HG03439 (cell line): Measurements from ENCODE around the gene SH2D6.
"Not testable (repeated sequence)": the region's sequence is repeated elsewhere in the genome, so short reads cannot be mapped to it uniquely, and the experiment has no call there.

ENCODE experiments used
- ATAC-seq: cut with Tn5 transposase; IDR thresholded peaks from one replicate; pipeline ENCODE4 v1.9.1; 2021; ENCODE audit warnings: mild to moderate bottlenecking, moderate library complexity; ENCODE audit not compliant: unreplicated experiment

Gene SH2D6

DNA sequence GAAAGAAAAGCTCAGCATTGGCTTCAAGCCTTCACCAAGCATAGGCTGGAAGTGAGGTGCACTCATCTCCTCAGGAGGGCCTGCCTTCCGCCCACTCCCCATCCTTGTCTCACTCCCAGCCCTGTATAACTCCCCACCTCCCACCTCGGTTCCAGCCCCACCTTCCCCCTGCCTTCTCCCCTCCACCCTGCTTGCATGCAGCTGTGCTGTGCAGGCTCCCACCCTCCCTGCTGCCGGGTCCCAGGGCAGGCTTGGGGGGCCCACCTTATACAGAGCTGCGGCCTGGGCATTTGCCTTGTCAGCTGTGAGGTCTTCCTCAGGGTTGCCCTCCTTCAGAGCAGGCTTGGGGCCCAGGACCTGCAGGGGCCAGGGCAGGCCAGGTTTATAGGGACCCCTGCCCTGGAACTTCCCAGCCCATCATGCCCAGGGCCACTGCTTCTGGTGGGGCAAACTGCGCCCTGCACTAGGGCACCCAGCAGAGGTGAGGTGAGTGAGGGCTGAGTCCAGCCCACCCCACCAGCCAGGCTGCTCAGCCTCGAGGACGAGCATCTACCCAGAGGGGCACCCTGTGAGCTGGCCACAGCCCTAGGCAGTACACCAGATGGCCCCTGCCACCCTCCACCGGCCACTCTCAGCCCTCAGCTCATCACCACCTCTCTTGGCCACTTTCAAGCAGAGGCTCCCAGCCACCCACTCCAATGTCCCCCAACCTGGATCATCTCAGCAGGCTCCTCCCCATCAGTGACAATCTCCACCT is 19.9 kb upstream of the SH2D6 start:
- ATAC-seq: no peak

DNA sequence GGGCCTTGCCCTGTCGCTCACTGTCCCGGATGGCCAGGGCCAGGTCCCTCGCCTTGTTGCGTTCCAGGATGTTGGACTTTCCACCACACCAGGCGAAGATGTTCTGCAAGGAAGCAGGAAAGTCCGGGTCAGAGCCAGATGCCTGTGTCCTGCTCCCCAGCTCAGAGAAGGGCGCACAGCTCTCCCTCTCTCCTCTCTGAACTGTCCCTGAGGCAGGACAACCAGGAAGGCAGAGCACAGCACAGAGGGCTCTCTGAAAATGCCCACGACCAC is 19.4 kb upstream of the SH2D6 start:
- no peak for ATAC-seq

DNA sequence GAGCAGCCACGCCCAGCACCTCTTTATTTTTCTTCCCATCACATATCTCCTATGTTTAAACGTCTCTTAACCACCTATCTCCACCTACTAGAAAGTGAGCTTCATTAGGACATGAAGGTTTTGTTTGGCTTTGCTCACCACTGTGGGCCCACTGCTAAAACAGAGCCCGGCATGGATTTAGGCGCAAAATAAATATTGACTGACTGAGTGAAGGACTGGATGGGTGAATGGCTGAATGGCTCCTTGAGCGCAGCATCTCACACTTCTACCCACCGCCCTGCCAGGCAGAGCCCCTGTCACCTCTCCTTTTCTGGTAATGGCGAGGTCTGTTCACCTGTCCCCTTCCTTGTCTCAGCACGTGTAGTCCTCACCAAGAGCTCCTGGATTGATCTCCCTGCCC is 18.5 kb upstream of the SH2D6 start:
- no peak for ATAC-seq

DNA sequence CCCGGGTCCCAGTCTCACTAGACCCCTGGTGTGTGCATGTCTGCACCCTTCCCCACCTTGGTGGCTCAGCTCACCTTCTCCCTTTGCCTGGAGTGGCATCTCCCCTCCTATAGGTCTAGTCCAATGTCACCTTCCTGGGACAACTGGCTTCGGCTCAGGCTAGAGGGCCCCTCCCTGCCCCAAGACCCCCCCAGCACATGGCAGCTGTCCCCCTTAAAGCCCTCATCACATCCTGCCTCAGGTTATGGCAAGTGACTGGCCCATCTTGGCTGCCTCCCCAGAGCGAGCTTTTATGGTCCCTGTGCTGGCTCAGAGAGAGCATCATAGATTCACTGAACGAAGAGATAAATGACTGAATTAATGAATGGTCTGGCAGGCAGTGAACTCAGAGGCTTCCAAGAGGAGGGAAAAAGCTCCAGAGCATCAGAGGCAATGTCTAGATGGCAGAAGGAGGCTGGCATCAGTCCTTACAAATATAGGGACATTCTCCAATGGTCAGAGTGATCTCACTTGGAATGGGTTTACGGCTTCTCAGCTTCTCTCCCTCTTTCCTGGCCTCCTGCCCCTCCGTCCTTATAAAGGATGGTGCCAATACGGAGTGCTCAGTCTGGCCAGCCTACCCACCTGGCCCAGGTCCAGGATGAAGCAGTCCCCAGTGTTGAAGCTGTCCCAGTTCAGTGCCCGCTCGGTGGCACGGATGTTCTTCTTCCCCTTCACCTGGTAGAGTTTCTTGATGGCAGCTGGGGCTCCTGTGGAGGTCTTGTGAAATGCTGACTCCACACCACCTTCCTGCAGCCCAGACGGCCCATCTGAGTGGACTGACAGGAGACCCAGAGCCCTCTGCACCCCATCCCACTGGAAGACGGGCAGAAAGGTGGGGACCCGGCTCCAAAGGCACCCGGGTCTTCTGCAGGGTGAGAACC is 17.7 kb upstream of the SH2D6 start:
- ATAC-seq: no peak

DNA sequence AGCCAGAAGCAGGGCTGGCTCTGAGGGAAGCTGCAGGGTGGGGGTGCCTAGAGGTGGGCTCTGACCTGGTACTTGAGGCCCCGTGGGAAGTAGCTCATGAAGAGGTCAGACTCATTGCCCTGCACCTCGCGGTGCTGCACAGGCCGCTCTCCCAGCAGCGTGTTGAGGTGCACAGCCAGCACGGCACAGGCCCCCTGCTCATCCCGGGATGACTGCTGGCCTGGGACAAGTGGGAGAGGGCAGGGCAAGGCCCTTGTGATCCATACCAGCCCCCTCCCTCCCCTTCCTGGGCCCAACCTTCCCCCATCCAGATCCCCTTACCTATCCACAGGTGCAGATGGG is 17.1 kb upstream of the SH2D6 start:
- ATAC-seq: no peak

DNA sequence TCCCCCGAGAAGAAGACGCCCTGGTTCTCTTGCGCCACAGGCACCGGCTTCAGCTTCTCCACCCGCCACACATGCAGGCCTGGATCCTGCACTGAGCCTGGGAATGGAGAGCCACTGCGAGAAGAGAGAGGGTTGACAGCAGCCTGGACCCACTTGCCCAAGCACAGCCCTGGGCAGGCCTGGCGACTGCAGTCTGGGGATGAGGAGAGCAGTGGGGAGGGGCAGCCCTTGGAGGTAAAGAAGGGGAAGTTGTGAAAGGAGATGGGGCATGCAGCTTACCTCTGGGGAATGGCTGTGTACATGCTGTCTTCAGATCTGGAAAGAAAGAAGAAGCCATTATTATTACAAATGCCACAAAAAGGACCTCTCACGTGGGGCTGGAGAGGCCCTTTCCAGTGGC is 16.7 kb upstream of the SH2D6 start:
- no peak for ATAC-seq

DNA sequence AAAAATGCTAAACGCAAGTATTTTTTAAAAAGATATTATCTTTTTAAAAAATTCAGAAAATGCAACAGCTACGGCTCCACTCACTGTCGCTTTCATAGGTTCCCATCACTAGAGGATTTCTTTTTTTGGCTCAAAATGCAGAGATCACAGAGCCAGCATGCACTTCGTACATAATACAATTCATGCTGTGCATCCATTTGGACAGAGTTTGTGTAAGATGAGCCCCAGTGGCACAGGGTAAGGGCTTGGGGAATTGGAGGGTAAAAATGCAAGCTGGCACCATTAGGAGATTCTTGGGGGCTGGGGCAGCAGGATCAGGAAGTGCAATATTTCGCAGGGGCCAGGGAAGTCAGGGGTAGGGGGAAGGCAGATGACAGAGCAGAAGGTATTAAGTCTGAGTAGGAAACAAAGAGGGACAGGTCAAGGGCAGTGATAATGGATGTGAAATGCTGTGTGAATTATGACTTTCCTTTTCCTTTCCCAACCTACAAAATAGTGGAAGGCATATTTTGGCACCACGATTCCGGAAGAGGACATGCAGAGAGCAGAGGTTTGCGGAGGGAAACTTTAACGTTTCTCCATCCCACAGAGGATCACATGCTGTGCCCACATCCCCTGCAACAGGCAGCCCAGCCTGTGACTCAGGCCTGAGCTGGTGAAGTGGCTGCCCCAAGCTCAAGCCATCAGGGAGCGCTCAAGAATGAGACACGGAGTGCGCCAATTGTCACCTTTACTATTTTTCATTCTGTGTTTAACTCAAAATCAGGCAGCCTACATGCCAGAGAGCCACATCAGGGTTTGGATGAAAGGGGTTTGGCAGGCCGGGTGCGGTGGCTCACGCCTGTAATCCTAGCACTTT is 13.1 kb upstream of the SH2D6 start:
- ATAC-seq: no peak

DNA sequence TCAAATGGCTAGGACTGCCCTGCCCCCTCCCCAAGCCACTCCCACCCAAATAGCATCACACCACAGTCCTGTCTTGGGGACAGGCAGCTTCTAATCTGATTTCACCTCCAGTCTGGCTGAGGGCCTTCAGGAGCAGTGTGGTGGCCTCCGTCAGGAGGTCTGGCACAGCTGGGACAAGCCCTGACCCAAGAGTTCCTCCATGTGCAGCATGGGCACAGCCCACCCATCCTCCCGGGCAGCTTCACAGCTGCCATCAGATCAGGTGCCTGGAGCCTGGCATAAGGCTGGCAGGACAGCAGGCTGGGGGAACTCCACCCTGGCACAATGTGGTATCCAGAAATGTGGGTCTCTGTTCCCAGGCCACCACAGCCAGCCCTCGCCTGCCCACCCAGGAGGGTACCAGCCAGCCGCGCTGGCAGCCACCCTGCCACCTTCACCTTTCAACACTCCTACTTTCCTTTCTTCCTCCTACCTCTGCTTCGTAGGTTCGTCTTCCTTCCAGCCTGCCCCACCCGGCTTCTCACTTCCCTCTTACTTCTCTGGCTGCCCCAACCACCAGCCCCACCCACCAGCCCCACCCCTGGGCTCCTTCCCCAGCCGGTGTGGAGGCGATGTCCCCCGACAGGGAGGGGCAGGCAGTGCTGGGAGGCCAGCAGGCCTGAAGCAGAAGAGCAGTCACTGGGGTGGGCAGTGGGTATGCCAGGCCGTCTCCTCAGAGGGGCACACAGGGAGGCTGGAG is 8.5 kb upstream of the SH2D6 start, which contains the start of gene CAPG:
TSS of gene CAPG (minus strand) at position 522 of the 739 bp plus-strand sequence. CDS start 8,221 bp downstream, outside the sequence.
- ATAC-seq: no peak

DNA sequence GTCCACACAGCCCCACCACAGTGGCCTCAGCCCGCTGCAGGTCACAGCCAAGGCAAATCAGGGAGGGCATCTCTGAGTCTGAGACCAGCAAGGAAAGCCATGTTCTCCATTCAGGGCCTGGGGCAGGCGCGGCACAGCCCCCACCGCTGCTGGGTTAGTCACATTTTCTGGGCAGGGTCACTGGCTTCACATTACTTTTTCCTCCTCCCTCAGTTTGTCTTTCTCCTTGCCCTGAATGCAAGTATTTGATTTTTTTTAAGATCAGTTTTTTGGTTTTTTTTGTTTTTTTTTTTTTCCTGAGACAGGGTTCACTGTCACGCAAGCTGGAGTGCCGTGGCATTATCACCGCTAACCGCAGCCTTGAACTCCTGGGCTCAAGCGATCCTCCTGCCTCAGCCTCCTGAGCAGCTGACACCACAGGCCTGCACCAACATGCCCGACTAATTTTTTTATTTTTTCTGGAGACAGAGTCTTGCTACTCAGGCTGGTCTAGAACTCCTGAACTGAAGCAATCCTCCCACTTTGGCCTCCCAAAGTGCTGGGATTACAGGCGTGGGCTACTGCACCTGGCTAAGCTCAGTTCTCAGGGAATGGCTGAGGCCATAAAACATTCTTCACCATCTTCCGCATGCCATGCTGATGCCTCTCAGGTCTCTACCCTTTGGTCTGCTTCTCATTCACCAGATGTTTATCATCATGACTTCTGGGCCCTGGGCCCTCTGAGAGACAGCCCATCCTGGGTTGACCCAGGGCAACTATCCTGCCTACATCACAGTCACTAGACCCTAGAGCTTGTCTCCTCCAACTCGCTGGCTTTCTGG is 7.7 kb upstream of the SH2D6 start:
- ATAC-seq: no peak

DNA sequence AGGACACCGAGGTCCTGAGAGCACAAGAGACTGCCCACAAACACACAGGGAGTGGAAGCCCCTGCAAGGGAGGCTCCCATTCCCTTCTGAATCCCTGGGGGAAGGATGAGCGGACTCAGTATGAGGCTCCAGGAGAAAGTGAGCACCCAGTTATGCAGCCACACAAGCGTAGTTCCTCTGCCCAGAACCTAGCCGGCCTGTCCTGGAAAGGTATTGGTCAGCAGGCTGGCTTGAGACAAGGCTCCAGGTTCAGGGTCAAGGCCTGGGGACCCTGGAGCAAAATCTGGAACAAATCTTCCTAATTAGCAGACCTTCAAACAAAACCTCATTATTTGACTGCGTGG is 7.1 kb upstream of the SH2D6 start:
- no peak for ATAC-seq

DNA sequence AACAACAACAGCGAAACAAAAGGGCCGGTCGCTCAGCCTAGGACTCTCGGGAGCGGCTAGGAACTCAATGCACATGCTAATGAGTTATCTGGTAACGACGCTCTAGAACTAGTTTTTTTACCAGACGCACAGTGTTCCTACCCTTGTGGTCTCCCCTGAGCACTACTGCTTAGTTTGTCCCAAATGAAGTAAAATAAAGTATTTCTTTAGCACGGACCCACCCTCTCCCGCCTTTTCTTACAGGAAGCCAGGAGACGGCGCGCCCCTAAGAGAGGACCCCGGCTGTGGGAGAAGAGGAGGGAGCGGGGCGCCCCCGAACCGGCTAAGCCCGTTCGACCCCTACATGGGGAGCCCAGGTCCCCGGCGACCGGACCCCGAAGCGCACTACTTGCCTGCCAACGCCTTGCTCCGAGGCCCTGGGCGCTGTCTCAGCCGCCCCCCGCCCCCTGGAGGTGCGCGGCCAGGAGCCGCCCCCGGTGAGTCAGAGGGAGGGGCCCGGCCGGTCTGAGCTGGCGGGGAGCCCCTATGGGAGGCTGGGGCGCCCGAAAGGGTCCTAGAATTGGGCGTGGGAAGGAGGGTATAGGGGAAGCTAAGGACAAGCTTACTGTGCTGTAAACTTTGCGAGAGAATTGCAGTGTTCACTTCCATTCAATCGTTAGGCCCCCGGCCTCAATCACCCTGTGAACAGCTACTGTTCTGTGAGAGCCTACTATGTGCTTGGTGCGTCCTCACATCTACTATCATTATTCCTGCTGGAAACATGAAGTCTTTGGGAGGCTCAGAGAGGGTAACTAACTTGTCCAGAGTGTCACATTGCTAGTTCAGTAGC is 4.7 kb upstream of the SH2D6 start:
- no peak for ATAC-seq

DNA sequence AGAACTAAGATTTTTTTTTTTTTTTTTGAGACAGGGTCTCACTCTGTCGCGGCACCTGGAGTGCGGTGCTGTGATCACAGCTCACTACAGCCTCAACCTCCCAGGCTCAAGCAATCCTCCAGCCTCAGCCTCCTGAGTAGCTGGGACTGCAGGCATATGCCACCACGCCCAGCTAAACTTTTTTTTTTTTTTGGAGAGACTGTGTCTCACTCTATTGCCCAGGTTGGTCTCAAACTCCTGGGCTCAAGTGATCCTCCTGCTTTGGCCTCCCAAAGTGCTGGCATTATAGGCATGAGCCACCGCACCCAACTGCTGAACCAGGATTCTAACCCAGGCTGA is 4.1 kb upstream of the SH2D6 start:
- not testable (repeated sequence) for ATAC-seq

DNA sequence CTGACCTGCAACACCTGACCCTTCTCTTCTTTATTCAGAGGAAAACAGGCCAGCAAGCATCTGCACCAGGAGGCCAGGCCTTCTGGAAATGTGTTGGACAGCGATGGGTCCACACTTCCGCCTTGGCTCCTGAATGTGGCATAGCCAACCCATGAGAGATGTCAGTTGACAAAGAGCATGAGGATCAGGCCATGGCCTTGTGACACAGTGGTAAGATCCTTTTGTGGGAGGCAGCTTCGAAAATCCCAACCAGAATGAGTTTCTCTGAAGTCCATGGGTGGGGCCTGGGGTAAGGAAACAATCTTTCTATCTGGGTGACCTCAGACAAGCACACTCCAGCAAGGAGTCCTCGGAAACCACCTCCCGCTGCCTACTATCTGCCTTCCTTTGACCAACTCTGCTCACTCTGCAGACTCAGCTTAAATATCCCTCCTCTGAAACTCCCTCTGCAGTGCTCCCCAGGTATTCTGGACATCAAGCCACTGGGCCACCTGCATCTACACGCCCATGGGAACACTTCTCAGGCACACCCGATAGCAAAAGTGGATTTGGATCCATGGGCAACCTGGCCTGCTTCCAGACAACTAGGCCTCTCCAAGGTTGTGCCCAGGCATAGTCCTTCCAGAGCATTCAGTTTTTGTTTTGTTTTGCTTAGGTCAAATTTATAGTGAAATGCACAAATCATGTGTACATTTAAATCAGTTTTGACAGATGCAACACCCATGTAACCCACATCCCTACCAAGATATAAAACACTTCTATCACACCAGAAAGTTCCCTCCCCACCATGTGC is 3.6 kb upstream of the SH2D6 start:
- ATAC-seq: no peak

DNA sequence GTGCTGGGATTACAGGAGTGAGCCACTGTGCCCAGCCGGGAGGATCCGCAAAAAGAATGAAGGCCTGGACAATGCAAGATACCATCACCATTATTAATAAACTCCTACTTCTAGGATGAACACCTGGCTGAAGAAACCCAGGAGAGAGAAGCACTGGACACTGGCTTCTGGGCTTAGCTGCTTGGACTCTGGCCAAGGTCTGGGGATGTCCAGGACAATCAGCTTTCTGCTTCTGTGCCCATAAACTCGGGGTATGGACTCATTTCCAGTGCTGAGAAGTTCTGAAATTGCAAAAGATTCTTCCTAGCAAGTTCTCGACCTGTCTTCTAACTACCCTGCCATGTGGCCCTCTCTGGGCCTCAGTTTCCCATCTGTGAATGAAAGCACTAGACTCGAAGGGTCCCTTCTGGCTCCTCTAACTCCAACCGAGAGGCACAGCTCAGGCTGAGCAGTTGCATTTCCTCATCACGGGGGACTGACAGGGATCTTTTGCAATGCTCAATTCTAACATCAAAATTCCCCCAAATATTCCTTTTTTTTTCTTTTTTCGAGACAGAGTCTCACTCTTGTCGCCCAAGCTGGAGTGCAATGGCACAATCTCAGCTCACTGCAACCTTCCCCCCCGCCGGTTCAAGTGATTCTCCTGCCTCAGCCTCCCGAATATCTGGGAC is 2.4 kb upstream of the SH2D6 start:
- no peak for ATAC-seq

DNA sequence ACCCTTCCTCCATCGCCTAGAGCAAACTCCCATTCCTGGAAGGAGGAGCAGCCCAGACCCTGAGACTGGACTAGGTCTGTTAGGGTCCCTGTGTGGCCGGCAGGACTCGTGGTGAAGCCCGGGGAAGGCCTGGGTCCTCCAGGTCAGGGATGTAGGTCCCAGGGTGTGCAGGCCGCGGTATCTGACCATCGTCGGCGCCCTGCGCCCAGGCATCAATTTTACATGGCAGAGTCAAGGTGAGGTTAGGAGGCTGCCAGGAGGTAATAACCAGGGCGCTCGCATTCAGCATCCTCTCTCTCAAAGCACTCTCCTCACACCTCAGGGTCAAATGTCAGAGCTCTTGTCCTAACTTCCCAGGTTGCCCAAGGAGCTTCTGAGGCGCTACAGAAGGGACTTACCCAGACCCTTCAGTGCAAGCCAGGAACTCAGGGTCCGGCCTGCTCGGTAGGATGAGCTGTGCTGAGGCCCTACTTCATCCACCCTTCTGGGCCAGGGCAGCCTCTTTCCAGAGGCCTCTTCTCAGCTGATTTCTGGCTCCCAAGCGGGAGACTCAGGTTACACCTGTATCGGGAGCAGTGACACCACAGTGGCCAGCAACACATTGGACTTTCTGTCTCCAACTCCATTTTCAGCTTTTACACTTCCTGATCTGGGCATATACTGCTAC is 628 bp downstream of the SH2D6 start:
- ATAC-seq: peak; percentile 9

DNA sequence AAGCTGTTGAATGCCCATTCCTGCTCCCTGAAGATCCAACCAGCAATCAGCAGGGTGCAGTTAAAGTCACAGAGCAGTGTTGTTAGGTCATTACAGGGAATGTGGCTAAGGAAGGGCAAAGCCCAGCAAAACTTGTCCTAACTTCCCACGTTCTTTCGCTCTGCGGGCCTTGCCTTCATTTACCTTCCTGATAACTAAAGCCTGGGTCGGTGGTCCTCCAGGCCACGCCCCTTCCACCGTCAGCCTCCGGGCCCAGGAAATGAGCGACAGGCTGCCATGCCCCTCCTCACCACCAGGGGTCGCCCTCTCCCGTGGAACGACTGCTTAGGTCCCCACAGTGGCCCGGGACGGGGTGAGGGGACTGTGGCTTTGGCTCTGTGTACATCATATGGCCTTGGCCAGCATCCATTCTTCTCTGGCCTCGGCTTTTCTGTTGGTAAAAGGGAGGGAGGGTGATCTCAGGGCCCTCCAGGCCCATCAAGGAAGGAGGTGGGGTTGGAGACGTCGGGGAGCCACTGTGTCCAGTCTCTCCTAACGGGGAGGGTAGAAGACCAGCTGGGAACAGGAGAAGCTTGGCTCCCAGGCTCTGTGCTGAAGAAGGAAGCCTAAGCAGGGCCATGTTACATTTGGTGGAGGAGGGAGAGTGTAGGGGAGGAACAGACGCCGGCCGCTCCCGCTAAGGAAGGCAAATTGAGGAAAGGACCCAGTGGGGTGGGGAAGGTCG is 2.2 kb downstream of the SH2D6 start:
- peak; percentile 69 for ATAC-seq
